Activated naive CD8-positive, alpha-beta T cell treated with anti-CD3 and anti-CD28 coated beads for 36 hours (primary cell): Measurements from ENCODE around the gene OR2Z1. TPM values are rescaled to one million over a fixed set of nuclear protein-coding genes. Genes with fewer than 3 reads are reported as not detected.
"Not testable (repeated sequence)": the region's sequence is repeated elsewhere in the genome, so short reads cannot be mapped to it uniquely, and the experiment has no call there.

Experiments
- DNase-seq: peaks from one replicate; pipeline ENCODE4 v3.0.0; 2021
- H3K27ac Mint-ChIP-seq: one replicate; pipeline ENCODE4 v1.8.0; 2022; ENCODE audit warnings: mild to moderate bottlenecking, moderate library complexity, mixed read lengths
- H3K27me3 Mint-ChIP-seq: one replicate; pipeline ENCODE4 v1.8.0; 2022; ENCODE audit warnings: mild to moderate bottlenecking, mixed read lengths
- H3K36me3 Mint-ChIP-seq: one replicate; pipeline ENCODE4 v1.8.0; 2021; ENCODE audit warnings: mild to moderate bottlenecking, mixed read lengths
- H3K4me1 Mint-ChIP-seq: one replicate; pipeline ENCODE4 v1.8.0; 2021; ENCODE audit warnings: mixed read lengths
- H3K4me3 Mint-ChIP-seq: one replicate; pipeline ENCODE4 v1.8.0; 2022; ENCODE audit warnings: mild to moderate bottlenecking, moderate library complexity, mixed read lengths
- H3K9me3 Mint-ChIP-seq: one replicate; pipeline ENCODE4 v1.8.0; 2022; ENCODE audit warnings: mixed read lengths
- total RNA-seq, 2 experiments: library from RNA; stranded (reverse); gene quantifications; one replicate each; pipeline ENCODE4 v1.2.3, GENCODE V29; 2021

OR2Z1 gene
- total RNA-seq, 2 experiments from 2014 or later: not detected

- not testable (repeated sequence) for H3K27ac Mint-ChIP-seq, H3K27me3 Mint-ChIP-seq, H3K36me3 Mint-ChIP-seq, DNase-seq, H3K4me1 Mint-ChIP-seq, H3K4me3 Mint-ChIP-seq, H3K9me3 Mint-ChIP-seq
Observed at GRCh38 chr19:8767257-8767656, 45.8 kb downstream of the OR2Z1 start.

GRCh38 chr19:8769265-8769664 is 47.8 kb downstream of the OR2Z1 start:
- not testable (repeated sequence) for H3K27me3 Mint-ChIP-seq, H3K4me1 Mint-ChIP-seq, H3K9me3 Mint-ChIP-seq, H3K27ac Mint-ChIP-seq, H3K4me3 Mint-ChIP-seq, DNase-seq, H3K36me3 Mint-ChIP-seq

DNA sequence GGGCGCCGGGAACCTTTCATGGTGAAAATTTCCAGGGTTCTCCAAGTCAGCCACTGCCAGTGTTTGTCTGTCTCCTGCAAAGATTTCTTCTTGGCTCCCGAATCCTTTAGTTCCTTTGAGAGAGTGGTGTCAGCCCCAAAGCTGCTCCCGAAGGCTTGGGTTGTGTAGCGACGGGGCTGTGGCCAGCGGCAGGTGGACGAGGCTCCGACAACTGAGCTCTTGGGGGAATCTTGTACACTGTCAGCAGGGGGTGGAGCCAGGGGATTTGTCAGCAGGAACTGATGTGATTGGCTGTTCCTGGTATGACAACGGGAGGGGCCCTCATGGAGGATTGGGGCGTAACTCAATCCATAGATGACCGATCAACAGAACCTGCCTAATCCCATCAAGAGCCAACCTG is 52.2 kb downstream of the OR2Z1 start:
- H3K27me3 Mint-ChIP-seq, H3K27ac Mint-ChIP-seq, H3K36me3 Mint-ChIP-seq, H3K4me1 Mint-ChIP-seq, H3K4me3 Mint-ChIP-seq, DNase-seq, H3K9me3 Mint-ChIP-seq: not testable (repeated sequence)

Other genes with a start within 250 kb of the OR2Z1 start
- under 1 TPM; 0.33 to 0.68 TPM for gene PRAM1, start 219.0 kb upstream of the OR2Z1 start, total RNA-seq
- 10 to 100 TPM; 21.2 to 23.4 TPM for gene ZNF414, start 207.5 kb upstream of the OR2Z1 start, total RNA-seq
- gene MYO1F, start 144.2 kb upstream of the OR2Z1 start, total RNA-seq: 1 to 10 TPM; 4.5 to 4.8 TPM
- gene ADAMTS10, start 110.9 kb upstream of the OR2Z1 start, total RNA-seq: 1 to 10 TPM; 3.7 to 4.1 TPM
- gene NFILZ, start 91.0 kb upstream of the OR2Z1 start, total RNA-seq: not detected
- gene ACTL9, start 22.8 kb upstream of the OR2Z1 start, total RNA-seq: not detected
- 10 to 100 TPM; 25.4 to 26.7 TPM for gene ZNF558, start 110.7 kb downstream of the OR2Z1 start, total RNA-seq
- gene MBD3L1, start 110.7 kb downstream of the OR2Z1 start, total RNA-seq: not detected